22Rv1 (cell line): ENCODE measurements around the gene LILRA1.

Experiments used
- ZFX ChIP-seq: fragments of 450-650 bp; IDR thresholded peaks from 2 replicates; pipeline ENCODE4 v1.6.1; 2017; ENCODE audit warnings: antibody characterized with exemption, borderline replicate concordance
- TF ChIP-seq, protein P1 (sequence below): fragments of 450-650 bp; IDR thresholded peaks from 2 replicates; pipeline ENCODE4 v1.5.1; 2017; ENCODE audit warnings: mild to moderate bottlenecking

DNA sequence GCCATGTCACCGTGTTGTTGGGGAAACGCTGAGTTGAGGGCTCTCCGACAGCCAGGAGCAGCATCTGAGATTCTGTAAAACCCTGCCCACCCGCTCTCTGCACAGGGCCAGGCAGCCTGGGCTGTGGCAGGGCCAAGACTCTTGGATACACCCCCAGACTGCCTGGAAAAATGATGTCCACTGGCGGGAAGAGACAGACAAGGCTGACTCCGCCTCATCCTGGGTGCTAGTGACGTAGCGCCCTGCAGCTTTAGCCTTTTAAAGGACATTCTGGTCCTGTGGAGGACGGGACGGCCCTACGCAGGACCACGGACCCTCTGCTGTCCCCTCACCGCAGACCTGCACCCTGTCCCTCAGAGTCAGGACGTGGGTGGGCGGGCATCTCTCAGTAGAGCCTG lies 40.5 kb upstream of the LILRA1 start:
- TF ChIP-seq, protein P1, sequence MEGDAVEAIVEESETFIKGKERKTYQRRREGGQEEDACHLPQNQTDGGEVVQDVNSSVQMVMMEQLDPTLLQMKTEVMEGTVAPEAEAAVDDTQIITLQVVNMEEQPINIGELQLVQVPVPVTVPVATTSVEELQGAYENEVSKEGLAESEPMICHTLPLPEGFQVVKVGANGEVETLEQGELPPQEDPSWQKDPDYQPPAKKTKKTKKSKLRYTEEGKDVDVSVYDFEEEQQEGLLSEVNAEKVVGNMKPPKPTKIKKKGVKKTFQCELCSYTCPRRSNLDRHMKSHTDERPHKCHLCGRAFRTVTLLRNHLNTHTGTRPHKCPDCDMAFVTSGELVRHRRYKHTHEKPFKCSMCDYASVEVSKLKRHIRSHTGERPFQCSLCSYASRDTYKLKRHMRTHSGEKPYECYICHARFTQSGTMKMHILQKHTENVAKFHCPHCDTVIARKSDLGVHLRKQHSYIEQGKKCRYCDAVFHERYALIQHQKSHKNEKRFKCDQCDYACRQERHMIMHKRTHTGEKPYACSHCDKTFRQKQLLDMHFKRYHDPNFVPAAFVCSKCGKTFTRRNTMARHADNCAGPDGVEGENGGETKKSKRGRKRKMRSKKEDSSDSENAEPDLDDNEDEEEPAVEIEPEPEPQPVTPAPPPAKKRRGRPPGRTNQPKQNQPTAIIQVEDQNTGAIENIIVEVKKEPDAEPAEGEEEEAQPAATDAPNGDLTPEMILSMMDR = no peak
- no peak for TF ChIP-seq ZFX
